ENCODE measurements around the gene RCN1. TPM values are rescaled to one million over a fixed set of nuclear protein-coding genes. Genes with fewer than 3 reads are reported as not detected.

The RCN1 gene
- total and polyA plus RNA-seq, 9 of the 15 experiments (the other 6 are each of a cell fraction or from before 2014, with no cell fraction given): 2.1 to 8.7 (median 7.2) TPM

DNA sequence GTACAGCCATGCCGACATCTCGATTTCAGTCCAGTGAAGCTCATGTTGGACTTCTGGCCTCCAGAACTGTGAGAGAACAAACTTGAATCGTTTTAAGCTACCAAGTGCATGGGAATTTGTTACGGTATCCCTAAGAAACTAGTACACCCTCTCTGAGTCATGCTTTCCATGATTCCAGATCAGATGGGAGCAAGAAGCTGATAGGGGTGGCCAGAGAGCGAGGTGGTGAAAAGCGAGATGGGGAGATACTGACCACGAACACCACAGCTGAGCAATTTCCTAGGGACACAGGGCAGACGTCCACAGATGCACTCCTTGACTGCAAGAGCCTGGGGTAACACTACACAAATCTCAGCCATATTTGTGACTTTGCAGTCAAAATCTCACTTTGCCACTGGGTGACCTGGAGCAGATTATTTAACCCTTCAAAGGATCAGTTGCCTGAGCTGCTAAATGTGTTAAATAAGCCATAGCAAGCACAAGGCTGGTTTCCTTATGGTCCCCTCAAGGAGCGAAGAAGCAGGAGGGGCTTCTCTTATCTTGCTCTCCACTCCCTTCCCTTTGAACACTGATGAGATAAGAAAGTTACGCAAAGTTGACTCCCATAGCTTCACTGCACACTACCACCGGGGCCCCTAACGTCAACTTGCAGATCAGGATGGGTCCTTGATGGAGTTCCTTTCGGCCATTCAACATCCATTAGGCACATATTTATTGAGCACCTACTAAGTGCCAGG, 22.6 kb upstream of the RCN1 start:
- in situ Hi-C loops (cut with MboI): no loop called here
- CTCF ChIA-PET (ENCODE audit: low intra/inter-chr PET ratio): no interaction called here

DNA sequence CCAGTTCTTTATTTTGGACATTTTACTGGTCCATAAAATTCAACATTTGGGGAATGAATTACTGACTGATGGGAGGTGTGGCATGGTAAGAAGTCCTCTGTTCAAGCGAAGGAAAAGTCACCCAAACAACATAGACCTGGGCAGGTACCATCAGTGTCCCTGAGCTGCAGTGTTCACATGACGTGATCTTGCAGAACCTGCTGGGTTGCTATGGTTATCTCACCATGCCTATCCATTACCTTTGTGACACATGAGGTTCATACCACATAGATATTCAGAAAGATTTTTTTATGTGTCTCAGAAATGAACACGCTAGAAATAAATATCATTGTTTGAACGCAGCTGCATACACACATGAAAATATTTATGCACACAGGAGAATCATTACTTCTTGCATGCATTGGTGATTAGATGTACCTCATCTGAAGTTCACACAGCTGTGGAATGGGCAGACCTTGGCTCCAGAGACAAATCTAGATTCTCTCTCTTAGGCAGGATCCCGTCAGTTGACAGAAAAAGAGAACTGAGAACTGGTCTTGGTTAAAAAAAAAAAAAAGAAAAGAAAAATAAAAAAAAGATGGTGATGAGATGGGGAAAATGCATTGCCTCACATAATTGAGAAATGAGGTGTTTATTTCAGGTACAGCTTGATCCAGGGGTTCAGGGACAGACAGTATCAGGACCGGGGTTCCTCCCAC, 21.4 kb upstream of the RCN1 start:
- 0% methylated on average over 6 of the region's 6 CpGs for WGBS (ENCODE audit: insufficient coverage, low coverage, missing lambda C conversion rate)
- CTCF ChIA-PET (ENCODE audit: low intra/inter-chr PET ratio): no interaction called here
- POLR2A ChIA-PET: no interaction called here
- no peak for DNase-seq (ENCODE audit: extremely low read depth in 1 of 4, low spot score in 3 of 4)
- Histone ChIP-seq H3K27ac (ENCODE audit: extremely low read depth, low read depth, low read length) (no peak overlapping the region), H3K4me2 (ENCODE audit: insufficient read depth, low read length) (no peak overlapping the region), H3K79me2 (ENCODE audit: control insufficient read depth, insufficient read depth, low read length) (no peaks in the 10 kb centered on the region), H4K20me1 (replicated peaks; ENCODE audit: control insufficient read depth, insufficient read depth, low read length) (no peaks in the 10 kb centered on the region), H3K9me3 (replicated peaks; ENCODE audit: control insufficient read depth, insufficient read depth, low read depth, low read length) (no peaks in the 10 kb centered on the region), H3K36me3 (ENCODE audit: control insufficient read depth, insufficient read depth, low read length) (no peaks in the 10 kb centered on the region), H3K9ac (ENCODE audit: insufficient read depth in 1 of 2, low read depth in 2 of 2, low read length in 2 of 2) (no peak overlapping the region), H3K4me3 (no peak overlapping the region), H3K27me3 (ENCODE audit: control insufficient read depth in 2 of 2, insufficient read depth in 2 of 2, low read length in 2 of 2) (peaks cover 10 to 26% of the 10 kb centered on the region in 2 experiments; a peak in 3 of 5 replicates), H3K4me1 (replicated peaks in 1 of 2; ENCODE audit: control insufficient read depth in 2 of 2, insufficient read depth in 2 of 2, low read length in 2 of 2) (no peaks in the 10 kb centered on the region), H2AFZ (ENCODE audit: low read depth, low read length) (no peak overlapping the region), H3K9me1 (ENCODE audit: control insufficient read depth, insufficient read depth, low read length) (no peaks in the 10 kb centered on the region)
- no peak for ATAC-seq
- in situ Hi-C loops (cut with MboI) (no loop called here), intact Hi-C loops (cut with micrococcal nuclease) (no loop called here)
- FAIRE-seq: no peak
- BruUV-seq (replicated peaks): no TSS peak
- TF ChIP-seq, protein P1, sequence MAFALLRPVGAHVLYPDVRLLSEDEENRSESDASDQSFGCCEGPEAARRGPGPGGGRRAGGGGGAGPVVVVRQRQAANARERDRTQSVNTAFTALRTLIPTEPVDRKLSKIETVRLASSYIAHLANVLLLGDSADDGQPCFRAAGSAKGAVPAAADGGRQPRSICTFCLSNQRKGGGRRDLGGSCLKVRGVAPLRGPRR (CRISPR knock-in tag; IDR thresholded peaks at IDR 0.05): no peak
- TF ChIP-seq, protein P2, sequence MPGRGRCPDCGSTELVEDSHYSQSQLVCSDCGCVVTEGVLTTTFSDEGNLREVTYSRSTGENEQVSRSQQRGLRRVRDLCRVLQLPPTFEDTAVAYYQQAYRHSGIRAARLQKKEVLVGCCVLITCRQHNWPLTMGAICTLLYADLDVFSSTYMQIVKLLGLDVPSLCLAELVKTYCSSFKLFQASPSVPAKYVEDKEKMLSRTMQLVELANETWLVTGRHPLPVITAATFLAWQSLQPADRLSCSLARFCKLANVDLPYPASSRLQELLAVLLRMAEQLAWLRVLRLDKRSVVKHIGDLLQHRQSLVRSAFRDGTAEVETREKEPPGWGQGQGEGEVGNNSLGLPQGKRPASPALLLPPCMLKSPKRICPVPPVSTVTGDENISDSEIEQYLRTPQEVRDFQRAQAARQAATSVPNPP (IDR thresholded peaks at IDR 0.05; ENCODE audit: borderline replicate concordance, insufficient read depth, insufficient read length): no peak
- TF ChIP-seq ETV5 (CRISPR knock-in tag; IDR thresholded peaks at IDR 0.05; ENCODE audit: low read depth) (no peak), RBM25 (IDR thresholded peaks at IDR 0.05; ENCODE audit: low read depth, low read length, severe bottlenecking) (no peak)
- TF ChIP-seq, protein P3, sequence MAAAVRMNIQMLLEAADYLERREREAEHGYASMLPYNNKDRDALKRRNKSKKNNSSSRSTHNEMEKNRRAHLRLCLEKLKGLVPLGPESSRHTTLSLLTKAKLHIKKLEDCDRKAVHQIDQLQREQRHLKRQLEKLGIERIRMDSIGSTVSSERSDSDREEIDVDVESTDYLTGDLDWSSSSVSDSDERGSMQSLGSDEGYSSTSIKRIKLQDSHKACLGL (CRISPR knock-in tag; IDR thresholded peaks at IDR 0.05; ENCODE audit: borderline replicate concordance, poor library complexity, severe bottlenecking): no peak
- TF ChIP-seq, protein P4, sequence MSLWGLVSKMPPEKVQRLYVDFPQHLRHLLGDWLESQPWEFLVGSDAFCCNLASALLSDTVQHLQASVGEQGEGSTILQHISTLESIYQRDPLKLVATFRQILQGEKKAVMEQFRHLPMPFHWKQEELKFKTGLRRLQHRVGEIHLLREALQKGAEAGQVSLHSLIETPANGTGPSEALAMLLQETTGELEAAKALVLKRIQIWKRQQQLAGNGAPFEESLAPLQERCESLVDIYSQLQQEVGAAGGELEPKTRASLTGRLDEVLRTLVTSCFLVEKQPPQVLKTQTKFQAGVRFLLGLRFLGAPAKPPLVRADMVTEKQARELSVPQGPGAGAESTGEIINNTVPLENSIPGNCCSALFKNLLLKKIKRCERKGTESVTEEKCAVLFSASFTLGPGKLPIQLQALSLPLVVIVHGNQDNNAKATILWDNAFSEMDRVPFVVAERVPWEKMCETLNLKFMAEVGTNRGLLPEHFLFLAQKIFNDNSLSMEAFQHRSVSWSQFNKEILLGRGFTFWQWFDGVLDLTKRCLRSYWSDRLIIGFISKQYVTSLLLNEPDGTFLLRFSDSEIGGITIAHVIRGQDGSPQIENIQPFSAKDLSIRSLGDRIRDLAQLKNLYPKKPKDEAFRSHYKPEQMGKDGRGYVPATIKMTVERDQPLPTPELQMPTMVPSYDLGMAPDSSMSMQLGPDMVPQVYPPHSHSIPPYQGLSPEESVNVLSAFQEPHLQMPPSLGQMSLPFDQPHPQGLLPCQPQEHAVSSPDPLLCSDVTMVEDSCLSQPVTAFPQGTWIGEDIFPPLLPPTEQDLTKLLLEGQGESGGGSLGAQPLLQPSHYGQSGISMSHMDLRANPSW (CRISPR knock-in tag; IDR thresholded peaks at IDR 0.05): no peak

More for the DNA sequence above, 22.6 kb upstream of the RCN1 start:
- Histone ChIP-seq H3K4me2 (ENCODE audit: insufficient read depth, low read length) (no peak overlapping the region), H3K4me1 (replicated peaks in 1 of 2; ENCODE audit: control insufficient read depth in 2 of 2, insufficient read depth in 2 of 2, low read length in 2 of 2) (no peaks in the 10 kb centered on the region), H2AFZ (ENCODE audit: low read depth, low read length) (no peak overlapping the region), H3K9me1 (ENCODE audit: control insufficient read depth, insufficient read depth, low read length) (no peaks in the 10 kb centered on the region), H3K9ac (ENCODE audit: insufficient read depth in 1 of 2, low read depth in 2 of 2, low read length in 2 of 2) (no peak overlapping the region), H4K20me1 (replicated peaks; ENCODE audit: control insufficient read depth, insufficient read depth, low read length) (no peaks in the 10 kb centered on the region), H3K9me3 (replicated peaks; ENCODE audit: control insufficient read depth, insufficient read depth, low read depth, low read length) (no peaks in the 10 kb centered on the region), H3K27ac (ENCODE audit: extremely low read depth, low read depth, low read length) (no peak overlapping the region), H3K36me3 (ENCODE audit: control insufficient read depth, insufficient read depth, low read length) (no peaks in the 10 kb centered on the region), H3K79me2 (ENCODE audit: control insufficient read depth, insufficient read depth, low read length) (no peaks in the 10 kb centered on the region), H3K4me3 (no peak overlapping the region), H3K27me3 (ENCODE audit: control insufficient read depth in 2 of 2, insufficient read depth in 2 of 2, low read length in 2 of 2) (peaks cover 10 to 26% of the 10 kb centered on the region in 2 experiments; a peak in 3 of 5 replicates)
- intact Hi-C loops (cut with micrococcal nuclease): no loop called here
- no peak for FAIRE-seq
- peak; percentile 74 for TF ChIP-seq FOSL1 (tag; conservative IDR thresholded peaks at IDR 0.05)
- TF ChIP-seq, protein P5, sequence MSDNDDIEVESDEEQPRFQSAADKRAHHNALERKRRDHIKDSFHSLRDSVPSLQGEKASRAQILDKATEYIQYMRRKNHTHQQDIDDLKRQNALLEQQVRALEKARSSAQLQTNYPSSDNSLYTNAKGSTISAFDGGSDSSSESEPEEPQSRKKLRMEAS (CRISPR knock-in tag; IDR thresholded peaks at IDR 0.05): no peak
- no peak for DNase-seq (ENCODE audit: extremely low read depth in 1 of 4, low spot score in 3 of 4)
- under 1% methylated on average over 13 of the region's 13 CpGs for WGBS (ENCODE audit: insufficient coverage, low coverage, missing lambda C conversion rate)
- no peak for ATAC-seq
- POLR2A ChIA-PET: no interaction called here
- BruUV-seq (replicated peaks): no TSS peak
